ENCODE data around the gene SEMA6A.

The SEMA6A gene

GRCh38 chr5:116612431-116612830 is 37.8 kb upstream of the SEMA6A start:
- TF ChIP-seq, protein P1, sequence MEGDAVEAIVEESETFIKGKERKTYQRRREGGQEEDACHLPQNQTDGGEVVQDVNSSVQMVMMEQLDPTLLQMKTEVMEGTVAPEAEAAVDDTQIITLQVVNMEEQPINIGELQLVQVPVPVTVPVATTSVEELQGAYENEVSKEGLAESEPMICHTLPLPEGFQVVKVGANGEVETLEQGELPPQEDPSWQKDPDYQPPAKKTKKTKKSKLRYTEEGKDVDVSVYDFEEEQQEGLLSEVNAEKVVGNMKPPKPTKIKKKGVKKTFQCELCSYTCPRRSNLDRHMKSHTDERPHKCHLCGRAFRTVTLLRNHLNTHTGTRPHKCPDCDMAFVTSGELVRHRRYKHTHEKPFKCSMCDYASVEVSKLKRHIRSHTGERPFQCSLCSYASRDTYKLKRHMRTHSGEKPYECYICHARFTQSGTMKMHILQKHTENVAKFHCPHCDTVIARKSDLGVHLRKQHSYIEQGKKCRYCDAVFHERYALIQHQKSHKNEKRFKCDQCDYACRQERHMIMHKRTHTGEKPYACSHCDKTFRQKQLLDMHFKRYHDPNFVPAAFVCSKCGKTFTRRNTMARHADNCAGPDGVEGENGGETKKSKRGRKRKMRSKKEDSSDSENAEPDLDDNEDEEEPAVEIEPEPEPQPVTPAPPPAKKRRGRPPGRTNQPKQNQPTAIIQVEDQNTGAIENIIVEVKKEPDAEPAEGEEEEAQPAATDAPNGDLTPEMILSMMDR (IDR thresholded peaks at IDR 0.05; ENCODE audit: low read depth, low read length, missing control alignments): no peak
- in situ Hi-C loops (cut with HindIII; ENCODE audit: low sequenced_read_pairs): no loop called here
- no peak overlapping the region for H3K4me3 ChIP-seq (ENCODE audit: low read depth, low read length)
- DNase-seq (ENCODE audit: low read depth): no peak

GRCh38 chr5:116605310-116606070 is 30.9 kb upstream of the SEMA6A start:
- TF ChIP-seq, protein P1 (IDR thresholded peaks at IDR 0.05; ENCODE audit: low read depth, low read length, missing control alignments): no peak
- DNase-seq (ENCODE audit: low read depth): no peak
- in situ Hi-C loops (cut with HindIII; ENCODE audit: low sequenced_read_pairs): no loop called here
- H3K4me3 ChIP-seq (ENCODE audit: low read depth, low read length): no peak overlapping the region

GRCh38 chr5:116604805-116605204 is 30.2 kb upstream of the SEMA6A start:
- no peak for DNase-seq (ENCODE audit: low read depth)
- in situ Hi-C loops (cut with HindIII; ENCODE audit: low sequenced_read_pairs): no loop called here
- no peak overlapping the region for H3K4me3 ChIP-seq (ENCODE audit: low read depth, low read length)
- TF ChIP-seq, protein P1 (IDR thresholded peaks at IDR 0.05; ENCODE audit: low read depth, low read length, missing control alignments): no peak

GRCh38 chr5:116600876-116601275 is 26.3 kb upstream of the SEMA6A start:
- in situ Hi-C loops (cut with HindIII; ENCODE audit: low sequenced_read_pairs): no loop called here
- peak; percentile 22 for DNase-seq (ENCODE audit: low read depth)
- no peak overlapping the region for H3K4me3 ChIP-seq (ENCODE audit: low read depth, low read length)
- TF ChIP-seq, protein P1 (IDR thresholded peaks at IDR 0.05; ENCODE audit: low read depth, low read length, missing control alignments): no peak

- no peak for DNase-seq (ENCODE audit: low read depth)
- in situ Hi-C loops (cut with HindIII; ENCODE audit: low sequenced_read_pairs): no loop called here
- no peak overlapping the region for H3K4me3 ChIP-seq (ENCODE audit: low read depth, low read length)
- TF ChIP-seq, protein P1 (IDR thresholded peaks at IDR 0.05; ENCODE audit: low read depth, low read length, missing control alignments): no peak
These were observed 24.3 kb upstream of the SEMA6A start for GRCh38 chr5:116598911-116599310.

- no peak overlapping the region for H3K4me3 ChIP-seq (ENCODE audit: low read depth, low read length)
- in situ Hi-C loops (cut with HindIII; ENCODE audit: low sequenced_read_pairs): no loop called here
- TF ChIP-seq, protein P1 (IDR thresholded peaks at IDR 0.05; ENCODE audit: low read depth, low read length, missing control alignments): no peak
- DNase-seq (ENCODE audit: low read depth): no peak
These were observed 20.9 kb upstream of the SEMA6A start for GRCh38 chr5:116595498-116595897.

Measured in astrocyte of the cerebellum (primary cell).